ENCODE data around the gene CD302.

- TF ChIP-seq EZH2phosphoT487 (IDR thresholded peaks at IDR 0.05; ENCODE audit: insufficient read depth, low read depth) (no peak), EZH2 (IDR thresholded peaks at IDR 0.05; ENCODE audit: insufficient read depth, poor library complexity, severe bottlenecking) (no peak)
Measured at GRCh38 chr2:159792036-159792435, 6.0 kb downstream of the CD302 start.

All from GM23248 (cell line).